ENCODE data around the gene KIF19.

The KIF19 gene

DNA sequence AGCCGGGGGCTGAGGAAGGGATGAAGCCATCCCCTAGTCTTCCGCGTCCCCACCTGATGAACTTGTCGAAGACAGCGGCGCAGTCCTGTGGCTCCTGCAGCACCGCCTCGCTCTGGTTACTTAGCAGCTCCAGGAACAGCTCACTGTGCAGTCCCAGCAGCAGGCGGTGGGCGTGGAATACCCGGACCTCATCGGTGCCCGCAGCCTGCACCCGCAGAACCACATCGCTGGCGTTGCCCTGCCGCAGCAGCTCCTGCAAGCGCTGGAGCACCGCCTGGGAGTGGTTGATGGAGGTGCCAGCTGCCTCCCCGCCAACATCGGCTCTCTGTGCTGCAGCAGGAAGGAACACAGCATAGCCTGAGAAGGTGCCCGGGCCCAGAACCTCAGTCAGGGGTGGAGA, 33.9 kb downstream of the KIF19 start:
- H3K36me3 ChIP-seq (ENCODE audit: control insufficient read depth in 2 of 2, insufficient read depth in 2 of 2, low read length in 2 of 2) = no peaks in the 10 kb centered on the region
- no peak overlapping the region for H3K9ac ChIP-seq (ENCODE audit: low read depth in 1 of 2, low read length in 2 of 2)
- H3K27ac ChIP-seq (ENCODE audit: low read depth in 2 of 2, low read length in 2 of 2) = no peak overlapping the region
- H3K4me3 ChIP-seq (ENCODE audit: low read length in 2 of 2) = no peak overlapping the region
- H3K4me1 ChIP-seq (ENCODE audit: control insufficient read depth in 2 of 2, insufficient read depth in 2 of 2, low read length in 2 of 2) = peaks cover 0 to 4% of the 10 kb centered on the region in 2 donors
- H3K9me3 ChIP-seq (ENCODE audit: control insufficient read depth in 2 of 2, low read length in 2 of 2) = no peaks in the 10 kb centered on the region
- peaks cover 34 to 51% of the 10 kb centered on the region in 2 donors for H3K27me3 ChIP-seq (ENCODE audit: control insufficient read depth in 2 of 2, insufficient read depth in 2 of 2, low read length in 2 of 2)

DNA sequence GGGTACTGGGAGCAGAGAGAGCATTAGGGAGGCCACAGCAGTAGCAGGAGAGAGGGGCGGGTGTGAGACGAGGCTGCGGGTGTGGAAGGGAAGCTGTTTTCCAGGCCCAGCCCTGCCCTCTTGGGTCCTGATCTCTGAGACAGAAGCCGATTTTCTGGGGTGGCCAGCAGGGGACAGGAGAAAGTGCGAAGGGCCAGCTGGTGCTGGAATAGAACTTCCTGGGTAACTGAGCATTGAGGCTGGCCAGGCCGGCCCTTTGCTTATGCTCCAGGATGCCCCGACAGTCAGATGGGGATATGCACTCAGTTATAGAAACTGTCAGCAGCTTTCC, 34.8 kb downstream of the KIF19 start:
- Histone ChIP-seq H3K36me3 (ENCODE audit: control insufficient read depth in 2 of 2, insufficient read depth in 2 of 2, low read length in 2 of 2) (no peaks in the 10 kb centered on the region), H3K4me1 (ENCODE audit: control insufficient read depth in 2 of 2, insufficient read depth in 2 of 2, low read length in 2 of 2) (peaks cover 0 to 4% of the 10 kb centered on the region in 2 donors), H3K9me3 (ENCODE audit: control insufficient read depth in 2 of 2, low read length in 2 of 2) (no peaks in the 10 kb centered on the region), H3K27me3 (ENCODE audit: control insufficient read depth in 2 of 2, insufficient read depth in 2 of 2, low read length in 2 of 2) (peaks cover 28 to 51% of the 10 kb centered on the region in 2 donors), H3K27ac (ENCODE audit: low read depth in 2 of 2, low read length in 2 of 2) (no peak overlapping the region), H3K9ac (ENCODE audit: low read depth in 1 of 2, low read length in 2 of 2) (no peak overlapping the region), H3K4me3 (ENCODE audit: low read length in 2 of 2) (no peak overlapping the region)

DNA sequence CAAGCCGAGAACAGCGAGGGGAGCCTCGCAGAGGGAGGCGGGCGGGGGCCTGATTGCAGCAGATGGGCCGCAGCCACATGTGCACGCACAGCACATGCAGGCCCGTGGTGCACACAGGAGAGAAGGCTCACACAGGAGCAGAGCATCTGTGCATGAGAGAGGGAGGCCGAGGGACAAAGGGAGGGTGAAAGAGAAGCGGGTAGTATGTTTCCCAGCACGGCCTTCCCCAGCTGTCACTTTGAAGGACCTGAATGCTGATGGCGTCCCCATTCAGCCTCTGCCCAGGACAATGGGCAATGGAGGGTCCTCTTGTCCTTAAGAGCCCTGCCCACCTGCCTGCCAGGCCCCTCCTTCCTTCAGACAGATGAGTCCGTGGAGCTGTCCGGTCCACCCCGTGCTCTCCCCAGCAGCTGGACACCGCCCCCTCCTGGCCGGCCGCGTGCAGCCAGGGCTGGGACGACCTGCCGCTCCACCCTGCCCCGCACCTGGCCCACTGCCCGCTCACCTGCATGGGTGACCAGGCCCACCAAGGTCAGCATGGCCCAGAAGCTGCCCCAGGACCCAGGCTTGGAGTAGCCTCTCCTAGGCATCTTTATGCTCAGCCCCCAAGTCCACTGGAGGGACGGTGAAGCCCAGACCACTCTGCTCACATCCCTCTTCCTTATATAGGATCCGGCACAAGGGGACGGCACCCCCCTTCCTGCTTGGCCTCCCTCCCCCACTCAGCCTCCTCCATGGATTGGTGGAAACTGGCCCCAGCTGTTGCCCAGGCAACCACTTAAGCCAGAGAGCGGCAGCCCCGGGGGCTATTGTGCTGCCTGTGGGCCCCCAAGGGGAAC, 35.4 kb downstream of the KIF19 start, which contains the start of gene BTBD17:
Gene BTBD17, minus strand, starts transcription at position 639 of the 839 bp plus-strand sequence. Its CDS starts 49 bp downstream, at position 590.
- Histone ChIP-seq H3K36me3 (ENCODE audit: control insufficient read depth in 2 of 2, insufficient read depth in 2 of 2, low read length in 2 of 2) (no peaks in the 10 kb centered on the region), H3K9ac (ENCODE audit: low read depth in 1 of 2, low read length in 2 of 2) (no peak within 1 kb of the TSS), H3K4me3 (ENCODE audit: low read length in 2 of 2) (no peak within 1 kb of the TSS), H3K9me3 (ENCODE audit: control insufficient read depth in 2 of 2, low read length in 2 of 2) (no peaks in the 10 kb centered on the region), H3K4me1 (ENCODE audit: control insufficient read depth in 2 of 2, insufficient read depth in 2 of 2, low read length in 2 of 2) (peaks cover 0 to 4% of the 10 kb centered on the region in 2 donors), H3K27ac (ENCODE audit: low read depth in 2 of 2, low read length in 2 of 2) (no peak within 1 kb of the TSS), H3K27me3 (ENCODE audit: control insufficient read depth in 2 of 2, insufficient read depth in 2 of 2, low read length in 2 of 2) (peaks cover 22 to 47% of the 10 kb centered on the region in 2 donors)

DNA sequence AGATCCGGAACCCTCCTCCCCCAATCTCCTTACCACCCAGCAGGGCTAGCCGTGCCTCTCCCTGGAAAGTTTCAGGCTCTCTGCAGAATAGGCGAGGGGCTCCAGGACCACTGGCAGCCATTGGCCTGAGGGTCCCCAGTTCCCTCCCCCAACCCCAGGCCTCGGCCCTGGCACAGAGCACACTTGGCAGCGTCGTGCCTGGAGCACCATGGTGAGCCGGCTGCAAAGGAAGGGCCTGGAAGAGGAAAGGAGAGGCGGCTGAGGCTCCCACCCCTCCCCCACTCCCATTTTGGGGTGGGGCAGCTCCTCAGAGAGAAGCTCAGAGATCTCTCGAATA, 36.0 kb downstream of the KIF19 start:
- Histone ChIP-seq H3K4me3 (ENCODE audit: low read length in 2 of 2) (no peak overlapping the region), H3K27ac (ENCODE audit: low read depth in 2 of 2, low read length in 2 of 2) (no peak overlapping the region), H3K4me1 (ENCODE audit: control insufficient read depth in 2 of 2, insufficient read depth in 2 of 2, low read length in 2 of 2) (peaks cover 0 to 2% of the 10 kb centered on the region in 2 donors), H3K27me3 (ENCODE audit: control insufficient read depth in 2 of 2, insufficient read depth in 2 of 2, low read length in 2 of 2) (peaks cover 20 to 42% of the 10 kb centered on the region in 2 donors), H3K36me3 (ENCODE audit: control insufficient read depth in 2 of 2, insufficient read depth in 2 of 2, low read length in 2 of 2) (no peaks in the 10 kb centered on the region), H3K9me3 (ENCODE audit: control insufficient read depth in 2 of 2, low read length in 2 of 2) (no peaks in the 10 kb centered on the region), H3K9ac (ENCODE audit: low read depth in 1 of 2, low read length in 2 of 2) (no peak overlapping the region)

DNA sequence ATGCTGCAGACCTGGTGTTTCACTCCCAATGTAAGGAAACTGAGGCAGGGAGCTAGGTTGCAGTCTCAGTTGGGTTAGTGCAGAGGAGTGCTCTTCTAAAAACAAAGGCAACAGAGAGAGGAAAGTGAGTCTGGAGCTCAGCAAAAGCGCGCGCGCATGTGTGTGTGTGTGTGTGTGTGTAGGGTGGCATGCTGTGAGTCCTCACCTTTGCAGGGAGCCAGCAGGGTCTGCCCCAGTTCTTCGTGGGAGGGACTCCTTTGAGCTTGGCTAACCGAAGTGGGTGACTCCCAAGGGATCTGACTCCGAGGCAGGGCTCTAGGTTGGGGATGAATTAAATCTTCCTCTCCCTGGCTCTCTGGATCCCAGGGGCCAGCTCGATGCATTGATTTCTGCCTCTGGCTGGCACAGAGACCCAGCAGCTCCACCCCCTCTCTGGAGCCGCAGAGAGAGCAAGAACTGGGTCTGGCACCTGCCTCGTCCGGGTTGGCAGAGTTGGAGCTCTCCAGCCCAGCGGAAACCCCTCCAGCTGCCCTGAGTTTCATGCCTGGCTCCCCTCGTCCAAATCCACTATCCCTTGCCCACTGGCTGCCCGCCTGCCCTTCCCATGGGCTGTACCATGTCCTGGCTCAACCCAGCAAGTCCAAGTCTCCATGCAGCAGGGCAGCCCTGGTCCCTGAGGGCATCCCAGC, 36.9 kb downstream of the KIF19 start:
- Histone ChIP-seq H3K27me3 (ENCODE audit: control insufficient read depth in 2 of 2, insufficient read depth in 2 of 2, low read length in 2 of 2) (peaks cover 15 to 36% of the 10 kb centered on the region in 2 donors), H3K4me3 (ENCODE audit: low read length in 2 of 2) (no peak overlapping the region), H3K4me1 (ENCODE audit: control insufficient read depth in 2 of 2, insufficient read depth in 2 of 2, low read length in 2 of 2) (no peaks in the 10 kb centered on the region), H3K9me3 (ENCODE audit: control insufficient read depth in 2 of 2, low read length in 2 of 2) (no peaks in the 10 kb centered on the region), H3K27ac (ENCODE audit: low read depth in 2 of 2, low read length in 2 of 2) (no peak overlapping the region), H3K36me3 (ENCODE audit: control insufficient read depth in 2 of 2, insufficient read depth in 2 of 2, low read length in 2 of 2) (no peaks in the 10 kb centered on the region), H3K9ac (ENCODE audit: low read depth in 1 of 2, low read length in 2 of 2) (no peak overlapping the region)

DNA sequence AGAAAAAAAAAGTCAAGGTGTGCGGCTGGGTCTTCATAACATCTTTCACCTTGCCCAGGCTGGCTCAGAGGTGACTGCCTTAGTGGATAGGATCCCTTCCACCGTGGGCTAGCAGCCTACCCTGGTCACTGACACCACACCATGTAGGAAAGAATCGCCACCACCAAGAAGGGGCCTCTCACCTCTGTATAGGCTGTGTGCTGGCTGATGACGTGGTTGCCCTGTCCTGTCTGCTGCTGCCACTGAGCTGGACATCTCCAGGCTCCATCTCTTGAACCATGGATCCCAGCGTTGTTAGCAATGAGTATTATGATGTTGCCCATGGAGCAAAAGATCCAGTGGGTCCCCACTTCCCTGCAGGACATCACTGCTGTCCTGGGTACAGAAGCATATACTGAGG, 41.2 kb downstream of the KIF19 start, which contains the start of gene GPR142:
Gene GPR142, plus strand, starts transcription at position 301 of the 400 bp plus-strand sequence. CDS start 2,035 bp downstream, outside the sequence.
- Histone ChIP-seq H3K27me3 (ENCODE audit: control insufficient read depth in 2 of 2, insufficient read depth in 2 of 2, low read length in 2 of 2) (peaks cover 3 to 6% of the 10 kb centered on the region in 2 donors), H3K4me3 (ENCODE audit: low read length in 2 of 2) (peak within 1 kb of the TSS in 1 of 2 donors; percentile 31), H3K9me3 (ENCODE audit: control insufficient read depth in 2 of 2, low read length in 2 of 2) (no peaks in the 10 kb centered on the region), H3K36me3 (ENCODE audit: control insufficient read depth in 2 of 2, insufficient read depth in 2 of 2, low read length in 2 of 2) (no peaks in the 10 kb centered on the region), H3K27ac (ENCODE audit: low read depth in 2 of 2, low read length in 2 of 2) (no peak within 1 kb of the TSS), H3K9ac (ENCODE audit: low read depth in 1 of 2, low read length in 2 of 2) (no peak within 1 kb of the TSS), H3K4me1 (ENCODE audit: control insufficient read depth in 2 of 2, insufficient read depth in 2 of 2, low read length in 2 of 2) (peaks cover 9 to 11% of the 10 kb centered on the region in 2 donors)

DNA sequence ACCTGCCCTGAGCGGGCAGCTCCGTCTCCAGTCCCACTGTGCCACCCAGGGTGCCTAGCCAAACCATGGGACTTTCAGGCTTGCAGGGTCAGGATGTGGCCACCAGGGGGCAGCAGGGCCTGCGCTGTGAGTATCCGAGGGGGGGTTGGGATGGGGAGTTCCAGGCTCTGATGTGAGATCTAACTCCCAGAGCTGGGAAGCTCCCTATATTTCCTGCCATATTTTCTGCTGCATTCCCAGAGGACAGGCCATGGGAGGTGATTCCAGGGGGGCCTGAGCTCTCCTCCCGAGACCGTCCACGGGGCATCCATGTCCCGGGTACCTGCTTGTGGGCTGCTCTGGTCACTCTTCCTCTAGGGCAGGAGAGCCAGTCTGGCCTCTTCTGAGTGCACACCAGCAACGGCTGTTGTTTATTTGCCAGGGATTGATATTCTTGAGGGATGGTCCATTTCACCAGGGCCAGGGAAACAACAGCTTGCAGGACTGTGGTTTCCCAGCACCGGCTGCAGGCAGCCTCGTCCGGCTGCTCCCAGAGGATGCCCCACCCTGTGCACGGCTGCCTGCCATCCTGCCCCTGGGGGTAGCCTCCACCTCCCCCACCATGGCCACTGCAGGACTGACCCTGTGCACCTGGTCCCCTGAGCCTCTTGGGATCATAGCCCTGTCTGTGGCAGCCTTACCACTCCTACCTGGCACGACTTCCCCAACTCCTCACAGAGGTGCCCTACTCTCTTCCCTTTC, 42.5 kb downstream of the KIF19 start:
- peak overlapping the region in 1 of 2 donors; percentile 31 for H3K4me3 ChIP-seq (ENCODE audit: low read length in 2 of 2)
- no peak overlapping the region for H3K27ac ChIP-seq (ENCODE audit: low read depth in 2 of 2, low read length in 2 of 2)
- no peaks in the 10 kb centered on the region for H3K36me3 ChIP-seq (ENCODE audit: control insufficient read depth in 2 of 2, insufficient read depth in 2 of 2, low read length in 2 of 2)
- peak overlapping the region in 1 of 2 donors; percentile 9 for H3K9ac ChIP-seq (ENCODE audit: low read depth in 1 of 2, low read length in 2 of 2)
- H3K4me1 ChIP-seq (ENCODE audit: control insufficient read depth in 2 of 2, insufficient read depth in 2 of 2, low read length in 2 of 2) = peaks cover 12 to 13% of the 10 kb centered on the region in 2 donors
- H3K9me3 ChIP-seq (ENCODE audit: control insufficient read depth in 2 of 2, low read length in 2 of 2) = no peaks in the 10 kb centered on the region
- peaks cover 0 to 3% of the 10 kb centered on the region in 2 donors for H3K27me3 ChIP-seq (ENCODE audit: control insufficient read depth in 2 of 2, insufficient read depth in 2 of 2, low read length in 2 of 2)

DNA sequence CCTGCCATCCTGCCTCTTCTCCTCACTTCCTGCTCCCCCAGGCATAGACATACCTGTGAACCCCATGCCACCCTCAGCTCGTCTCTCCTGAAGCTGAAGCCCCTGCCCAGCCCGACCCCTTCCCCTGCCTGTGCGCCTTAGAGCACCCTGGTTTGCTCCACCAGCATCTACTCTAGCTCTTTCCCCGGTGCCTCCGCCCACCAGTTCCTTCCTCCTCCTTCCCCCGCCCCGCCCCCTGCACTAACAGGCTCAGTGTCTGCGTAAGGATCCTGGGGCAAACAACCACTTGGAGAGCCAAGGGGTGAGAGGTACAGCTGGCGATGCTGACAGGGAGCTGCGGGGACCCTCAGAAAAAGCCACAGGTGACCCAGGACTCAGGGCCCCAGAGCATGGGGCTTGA, 43.2 kb downstream of the KIF19 start:
- H3K27me3 ChIP-seq (ENCODE audit: control insufficient read depth in 2 of 2, insufficient read depth in 2 of 2, low read length in 2 of 2) = peaks cover 0 to 3% of the 10 kb centered on the region in 2 donors
- H3K9me3 ChIP-seq (ENCODE audit: control insufficient read depth in 2 of 2, low read length in 2 of 2) = no peaks in the 10 kb centered on the region
- H3K4me3 ChIP-seq (ENCODE audit: low read length in 2 of 2) = no peak overlapping the region
- H3K9ac ChIP-seq (ENCODE audit: low read depth in 1 of 2, low read length in 2 of 2) = no peak overlapping the region
- peaks cover 19 to 20% of the 10 kb centered on the region in 2 donors for H3K4me1 ChIP-seq (ENCODE audit: control insufficient read depth in 2 of 2, insufficient read depth in 2 of 2, low read length in 2 of 2)
- H3K27ac ChIP-seq (ENCODE audit: low read depth in 2 of 2, low read length in 2 of 2) = no peak overlapping the region
- no peaks in the 10 kb centered on the region for H3K36me3 ChIP-seq (ENCODE audit: control insufficient read depth in 2 of 2, insufficient read depth in 2 of 2, low read length in 2 of 2)

DNA sequence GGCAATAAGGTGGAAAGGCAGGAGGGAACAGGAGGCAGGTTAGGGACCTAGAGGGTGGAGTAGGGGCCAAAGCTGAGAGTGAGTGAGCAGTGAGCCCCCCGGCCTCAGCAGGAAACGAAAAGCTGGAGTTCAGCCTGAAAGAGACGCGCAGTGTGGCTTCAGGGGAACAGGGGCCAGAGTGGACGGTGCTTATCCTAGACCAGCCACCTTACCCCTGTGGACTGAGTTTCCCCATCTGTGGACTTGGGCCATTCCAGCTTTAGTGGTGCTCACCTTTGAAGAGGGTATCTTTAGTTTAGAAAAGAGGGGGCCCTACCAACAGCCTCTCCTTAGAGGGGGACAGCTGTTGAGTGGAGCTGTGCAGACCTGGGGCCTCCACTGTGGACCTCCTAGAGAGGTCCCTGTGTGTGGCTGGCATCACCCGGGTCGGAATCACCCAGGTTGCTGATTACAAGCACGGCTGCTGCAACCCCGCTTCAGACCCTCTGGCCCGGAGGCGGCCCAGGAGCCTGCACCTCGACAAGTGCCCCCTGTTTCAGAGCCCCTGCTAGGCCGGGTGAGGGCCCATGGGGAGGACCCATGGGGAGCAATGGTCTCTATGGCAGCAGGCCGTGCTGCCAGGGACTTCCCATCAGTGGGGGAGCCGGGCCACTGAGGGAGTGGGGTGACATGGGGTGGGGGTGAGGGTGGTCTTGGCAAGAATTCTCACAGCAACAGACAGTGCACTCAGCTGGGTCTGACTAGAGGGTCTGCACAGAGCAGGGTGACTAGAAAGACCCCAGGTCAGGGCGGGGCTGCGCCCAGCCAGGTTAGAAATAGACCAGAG, 43.9 kb downstream of the KIF19 start:
- Histone ChIP-seq H3K27ac (ENCODE audit: low read depth in 2 of 2, low read length in 2 of 2) (no peak overlapping the region), H3K9me3 (ENCODE audit: control insufficient read depth in 2 of 2, low read length in 2 of 2) (no peaks in the 10 kb centered on the region), H3K4me1 (ENCODE audit: control insufficient read depth in 2 of 2, insufficient read depth in 2 of 2, low read length in 2 of 2) (peaks cover 21 to 22% of the 10 kb centered on the region in 2 donors), H3K36me3 (ENCODE audit: control insufficient read depth in 2 of 2, insufficient read depth in 2 of 2, low read length in 2 of 2) (no peaks in the 10 kb centered on the region), H3K27me3 (ENCODE audit: control insufficient read depth in 2 of 2, insufficient read depth in 2 of 2, low read length in 2 of 2) (peaks cover 0 to 3% of the 10 kb centered on the region in 2 donors), H3K4me3 (ENCODE audit: low read length in 2 of 2) (no peak overlapping the region), H3K9ac (ENCODE audit: low read depth in 1 of 2, low read length in 2 of 2) (no peak overlapping the region)
